HEK293T (cell line): ENCODE data around the gene ARID1B.

Source experiments
- BHLHE40 ChIP-seq: fragments of 450-650 bp; IDR thresholded peaks from 2 replicates; pipeline ENCODE4 v1.6.1; 2016; ENCODE audit warnings: mild to moderate bottlenecking, moderate library complexity, borderline replicate concordance
- ELF4 ChIP-seq: fragments of 450-650 bp; IDR thresholded peaks from 2 replicates; pipeline ENCODE4 v1.6.1; 2017; ENCODE audit warnings: antibody characterized with exemption
- FOXA1 ChIP-seq: fragments of 450-650 bp; IDR thresholded peaks from 2 replicates; pipeline ENCODE4 v1.6.1; 2016; ENCODE audit warnings: mild to moderate bottlenecking
- FOXM1 ChIP-seq: fragments of 450-650 bp; IDR thresholded peaks from 2 replicates; pipeline ENCODE4 v1.6.1; 2017; ENCODE audit warnings: mild to moderate bottlenecking, borderline replicate concordance
- HDGF ChIP-seq: fragments of 450-650 bp; IDR thresholded peaks from 2 replicates; pipeline ENCODE4 v1.6.1; 2017; ENCODE audit warnings: antibody characterized with exemption, borderline replicate concordance
- L3MBTL2 ChIP-seq: fragments of 450-650 bp; conservative IDR thresholded peaks from 2 replicates; pipeline ENCODE4 v1.6.1; 2016; ENCODE audit warnings: mild to moderate bottlenecking
- NFRKB ChIP-seq: fragments of 450-650 bp; IDR thresholded peaks from 2 replicates; pipeline ENCODE4 v1.6.1; 2016; ENCODE audit warnings: mild to moderate bottlenecking, moderate library complexity
- SP1 ChIP-seq: fragments of 450-650 bp; IDR thresholded peaks from 2 replicates; pipeline ENCODE4 v1.6.1; 2017
- SUZ12 ChIP-seq: fragments of 450-650 bp; IDR thresholded peaks from 2 replicates; pipeline ENCODE4 v1.6.1; 2016; ENCODE audit warnings: mild to moderate bottlenecking
- TARDBP ChIP-seq: fragments of 450-650 bp; IDR thresholded peaks from 2 replicates; pipeline ENCODE4 v1.6.1; 2016
- ZNF384 ChIP-seq: fragments of 450-650 bp; IDR thresholded peaks from 2 replicates; pipeline ENCODE4 v1.6.1; 2016
- TF ChIP-seq, protein P1 (sequence below): fragments of 450-650 bp; IDR thresholded peaks from 2 replicates; pipeline ENCODE4 v1.6.1; 2016

DNA sequence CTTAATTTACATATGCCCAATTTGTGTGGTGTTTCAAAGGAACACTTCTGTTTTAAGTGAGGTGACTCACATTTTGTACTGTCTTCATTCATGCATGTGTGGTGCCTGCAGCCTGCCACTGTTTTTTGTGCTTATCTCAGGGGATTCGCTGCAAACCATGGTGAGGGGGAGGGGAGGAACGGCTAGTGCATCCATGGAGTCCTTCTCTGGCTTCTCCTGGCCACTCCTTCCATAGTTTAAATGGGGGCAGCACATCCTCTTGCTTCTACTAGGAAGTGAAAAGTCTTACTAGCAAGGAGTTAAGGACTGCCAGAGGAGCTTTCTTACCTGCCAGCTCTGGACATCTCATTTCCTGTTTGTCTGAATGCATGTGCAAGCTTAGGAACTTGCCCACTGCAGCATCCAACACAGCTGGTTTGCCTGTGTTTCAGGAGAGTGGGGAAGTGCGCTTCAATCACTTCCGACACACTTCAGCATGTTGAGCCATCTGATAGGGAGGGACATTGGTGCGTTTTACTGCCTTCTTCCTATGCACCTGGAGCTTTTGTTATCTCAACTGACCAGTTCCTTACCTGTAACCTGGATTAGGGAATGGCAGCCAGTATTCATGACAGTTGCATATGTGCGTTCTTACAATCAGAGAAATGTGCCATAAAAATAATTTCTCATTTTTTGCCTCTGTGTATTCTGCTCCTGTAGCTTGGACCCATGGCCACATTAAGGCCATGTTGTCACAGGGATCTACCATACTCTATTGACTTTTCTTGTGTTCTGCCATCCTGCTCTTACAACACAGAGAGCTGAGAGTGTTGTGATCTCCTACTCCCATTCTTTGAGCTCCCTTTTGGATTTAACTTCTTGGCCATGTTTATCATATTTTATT, 211.3 kb downstream of the ARID1B start:
- no peak for TF ChIP-seq ZNF384
- TF ChIP-seq, protein P1, sequence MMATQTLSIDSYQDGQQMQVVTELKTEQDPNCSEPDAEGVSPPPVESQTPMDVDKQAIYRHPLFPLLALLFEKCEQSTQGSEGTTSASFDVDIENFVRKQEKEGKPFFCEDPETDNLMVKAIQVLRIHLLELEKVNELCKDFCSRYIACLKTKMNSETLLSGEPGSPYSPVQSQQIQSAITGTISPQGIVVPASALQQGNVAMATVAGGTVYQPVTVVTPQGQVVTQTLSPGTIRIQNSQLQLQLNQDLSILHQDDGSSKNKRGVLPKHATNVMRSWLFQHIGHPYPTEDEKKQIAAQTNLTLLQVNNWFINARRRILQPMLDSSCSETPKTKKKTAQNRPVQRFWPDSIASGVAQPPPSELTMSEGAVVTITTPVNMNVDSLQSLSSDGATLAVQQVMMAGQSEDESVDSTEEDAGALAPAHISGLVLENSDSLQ, result no peak
- TF ChIP-seq TARDBP, result no peak
- TF ChIP-seq ELF4, result no peak
- no peak for TF ChIP-seq FOXM1
- TF ChIP-seq HDGF, result no peak
- no peak for TF ChIP-seq BHLHE40
- TF ChIP-seq L3MBTL2, result no peak
- no peak for TF ChIP-seq SP1
- TF ChIP-seq NFRKB, result no peak
- TF ChIP-seq SUZ12, result no peak
- TF ChIP-seq FOXA1, result no peak
